Measurements from ENCODE around the gene PDZRN3. TPM values are rescaled to one million over a fixed set of nuclear protein-coding genes. Genes with fewer than 3 reads are reported as not detected.
A peak's percentile ranks its signal among the peaks of the same experiment; 100 is the strongest.

Gene PDZRN3
- polyA plus RNA-seq, 4 donors, result 2.2 to 21.4 (median 14.1) TPM

DNA sequence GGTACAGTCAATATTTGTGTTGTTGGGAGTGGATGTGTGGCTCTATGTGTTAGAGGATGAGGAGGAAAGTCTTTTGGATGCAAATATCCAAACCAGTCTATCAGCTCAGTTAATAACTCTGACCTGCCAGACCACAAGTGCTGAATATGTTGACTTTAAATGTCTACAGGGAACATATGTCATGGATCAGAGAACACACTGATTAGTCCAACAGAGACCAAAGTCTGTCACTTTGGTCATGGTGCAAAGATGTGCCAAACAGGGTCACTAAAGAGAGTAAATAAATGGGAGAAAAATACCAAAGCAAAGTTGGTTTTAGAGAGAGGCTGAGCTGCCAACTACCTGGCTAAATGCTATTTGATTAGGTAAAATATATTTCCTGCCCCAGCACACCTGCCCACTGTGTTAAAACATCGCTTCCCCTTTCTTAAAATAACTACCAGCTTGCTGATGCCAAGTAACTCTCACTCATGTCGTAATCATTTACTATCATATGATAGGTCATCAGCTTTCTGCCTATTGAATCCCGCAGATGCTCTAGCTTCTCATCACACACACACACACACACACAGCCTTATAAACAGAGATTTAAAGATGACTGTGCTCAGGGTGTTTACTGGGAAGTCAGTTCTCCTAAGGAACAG, 173.3 kb downstream of the PDZRN3 start:
- H3K27ac ChIP-seq (ENCODE audit: low read depth in 1 of 3, low read length in 2 of 3), result peak overlapping the region in 1 of 3 donors; percentile 39
- H3K9me3 ChIP-seq (ENCODE audit: control insufficient read depth in 2 of 2, insufficient read depth in 1 of 2, low read depth in 1 of 2, low read length in 1 of 2), result no peaks in the 10 kb centered on the region
- FAIRE-seq, result no peak
- DNase-seq, result peak; percentile 48 to 64
- H3K36me3 ChIP-seq (ENCODE audit: control insufficient read depth in 3 of 3, insufficient read depth in 2 of 3, low read depth in 1 of 3, low read length in 3 of 3), result peaks cover 0 to 3% (median 0%) of the 10 kb centered on the region in 3 donors
- H3K27me3 ChIP-seq (ENCODE audit: control insufficient read depth in 3 of 3, insufficient read depth in 3 of 3, low read length in 3 of 3), result no peaks in the 10 kb centered on the region
- peaks cover 0 to 32% (median 4%) of the 10 kb centered on the region in 3 donors for H3K4me1 ChIP-seq (ENCODE audit: control insufficient read depth in 3 of 3, insufficient read depth in 2 of 3, low read depth in 1 of 3, low read length in 2 of 3)
- H3K4me3 ChIP-seq (ENCODE audit: low read depth in 1 of 3, low read length in 3 of 3), result no peak overlapping the region
- WGBS, 3 donors, result 9 to 39% (median 14%) methylated on average over 3 of the region's 3 CpGs

- H3K4me3 ChIP-seq (ENCODE audit: low read depth in 1 of 3, low read length in 3 of 3), result no peak overlapping the region
- no peaks in the 10 kb centered on the region for H3K27me3 ChIP-seq (ENCODE audit: control insufficient read depth in 3 of 3, insufficient read depth in 3 of 3, low read length in 3 of 3)
- H3K9me3 ChIP-seq (ENCODE audit: control insufficient read depth in 2 of 2, insufficient read depth in 1 of 2, low read depth in 1 of 2, low read length in 1 of 2), result no peaks in the 10 kb centered on the region
- peaks cover 0 to 32% (median 4%) of the 10 kb centered on the region in 3 donors for H3K4me1 ChIP-seq (ENCODE audit: control insufficient read depth in 3 of 3, insufficient read depth in 2 of 3, low read depth in 1 of 3, low read length in 2 of 3)
- H3K36me3 ChIP-seq (ENCODE audit: control insufficient read depth in 3 of 3, insufficient read depth in 2 of 3, low read depth in 1 of 3, low read length in 3 of 3), result peaks cover 0 to 4% (median 0%) of the 10 kb centered on the region in 3 donors
- DNase-seq (no peak), FAIRE-seq (no peak)
- H3K27ac ChIP-seq (ENCODE audit: low read depth in 1 of 3, low read length in 2 of 3), result no peak overlapping the region
- 64 to 70% (median 68%) methylated on average over 4 of the region's 4 CpGs for whole genome bisulfite sequencing, 3 donors
These were observed 175.0 kb downstream of the PDZRN3 start for GRCh38 chr3:73449774-73450173.

GRCh38 chr3:73448761-73449301, 175.9 kb downstream of the PDZRN3 start:
- WGBS, 3 donors, result 25 to 56% (median 37%) methylated on average over 4 of the region's 4 CpGs
- no peaks in the 10 kb centered on the region for H3K9me3 ChIP-seq (ENCODE audit: control insufficient read depth in 2 of 2, insufficient read depth in 1 of 2, low read depth in 1 of 2, low read length in 1 of 2)
- DNase-seq, result peak; percentile 32 to 85
- H3K36me3 ChIP-seq (ENCODE audit: control insufficient read depth in 3 of 3, insufficient read depth in 2 of 3, low read depth in 1 of 3, low read length in 3 of 3), result peaks cover 0 to 5% (median 0%) of the 10 kb centered on the region in 3 donors
- no peaks in the 10 kb centered on the region for H3K27me3 ChIP-seq (ENCODE audit: control insufficient read depth in 3 of 3, insufficient read depth in 3 of 3, low read length in 3 of 3)
- H3K4me1 ChIP-seq (ENCODE audit: control insufficient read depth in 3 of 3, insufficient read depth in 2 of 3, low read depth in 1 of 3, low read length in 2 of 3), result peaks cover 0 to 32% (median 4%) of the 10 kb centered on the region in 3 donors
- no peak for FAIRE-seq
- H3K27ac ChIP-seq (ENCODE audit: low read depth in 1 of 3, low read length in 2 of 3), result peak overlapping the region in 2 of 3 donors; percentile 30 to 58
- H3K4me3 ChIP-seq (ENCODE audit: low read depth in 1 of 3, low read length in 3 of 3), result no peak overlapping the region

GRCh38 chr3:73448041-73448440, 176.7 kb downstream of the PDZRN3 start:
- WGBS, 3 donors, result 89% methylated on average over 2 of the region's 2 CpGs
- Histone ChIP-seq H3K4me3 (ENCODE audit: low read depth in 1 of 3, low read length in 3 of 3) (no peak overlapping the region), H3K27me3 (ENCODE audit: control insufficient read depth in 3 of 3, insufficient read depth in 3 of 3, low read length in 3 of 3) (no peaks in the 10 kb centered on the region), H3K36me3 (ENCODE audit: control insufficient read depth in 3 of 3, insufficient read depth in 2 of 3, low read depth in 1 of 3, low read length in 3 of 3) (peaks cover 0 to 5% (median 0%) of the 10 kb centered on the region in 3 donors), H3K9me3 (ENCODE audit: control insufficient read depth in 2 of 2, insufficient read depth in 1 of 2, low read depth in 1 of 2, low read length in 1 of 2) (no peaks in the 10 kb centered on the region), H3K27ac (ENCODE audit: low read depth in 1 of 3, low read length in 2 of 3) (no peak overlapping the region), H3K4me1 (ENCODE audit: control insufficient read depth in 3 of 3, insufficient read depth in 2 of 3, low read depth in 1 of 3, low read length in 2 of 3) (peaks cover 0 to 32% (median 4%) of the 10 kb centered on the region in 3 donors)
- no peak for FAIRE-seq
- DNase-seq, result no peak

DNA sequence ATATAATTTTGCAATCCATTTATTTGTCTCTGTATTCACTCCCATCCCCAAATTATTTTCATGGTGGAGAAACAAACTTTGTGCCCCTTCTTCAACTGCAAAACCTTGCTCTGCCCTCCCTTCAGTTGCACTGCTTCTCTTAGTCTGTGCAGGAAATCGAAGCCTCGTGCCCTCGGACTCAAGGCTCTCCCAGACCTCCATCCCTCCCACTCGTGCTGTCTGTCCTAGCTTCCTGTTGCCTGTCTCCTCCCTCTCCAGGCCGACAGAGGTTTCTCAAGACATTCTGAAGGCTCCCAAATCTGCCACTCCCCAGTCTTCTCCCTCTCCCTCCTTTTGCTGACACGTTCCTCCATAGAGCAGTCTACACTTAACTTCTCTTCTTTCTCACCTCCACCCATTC, 177.6 kb downstream of the PDZRN3 start:
- Histone ChIP-seq H3K9me3 (ENCODE audit: control insufficient read depth in 2 of 2, insufficient read depth in 1 of 2, low read depth in 1 of 2, low read length in 1 of 2) (no peaks in the 10 kb centered on the region), H3K4me1 (ENCODE audit: control insufficient read depth in 3 of 3, insufficient read depth in 2 of 3, low read depth in 1 of 3, low read length in 2 of 3) (peaks cover 0 to 31% (median 4%) of the 10 kb centered on the region in 3 donors), H3K27me3 (ENCODE audit: control insufficient read depth in 3 of 3, insufficient read depth in 3 of 3, low read length in 3 of 3) (no peaks in the 10 kb centered on the region), H3K36me3 (ENCODE audit: control insufficient read depth in 3 of 3, insufficient read depth in 2 of 3, low read depth in 1 of 3, low read length in 3 of 3) (peaks cover 0 to 5% (median 0%) of the 10 kb centered on the region in 3 donors), H3K4me3 (ENCODE audit: low read depth in 1 of 3, low read length in 3 of 3) (no peak overlapping the region), H3K27ac (ENCODE audit: low read depth in 1 of 3, low read length in 2 of 3) (no peak overlapping the region)
- no peak for FAIRE-seq
- 48 to 84% (median 68%) methylated on average over 6 of the region's 6 CpGs for WGBS, 3 donors
- DNase-seq, result no peak

GRCh38 chr3:73446467-73447110, 178.2 kb downstream of the PDZRN3 start:
- DNase-seq (no peak), FAIRE-seq (no peak)
- no peak overlapping the region for H3K4me3 ChIP-seq (ENCODE audit: low read depth in 1 of 3, low read length in 3 of 3)
- no peaks in the 10 kb centered on the region for H3K9me3 ChIP-seq (ENCODE audit: control insufficient read depth in 2 of 2, insufficient read depth in 1 of 2, low read depth in 1 of 2, low read length in 1 of 2)
- no peak overlapping the region for H3K27ac ChIP-seq (ENCODE audit: low read depth in 1 of 3, low read length in 2 of 3)
- H3K4me1 ChIP-seq (ENCODE audit: control insufficient read depth in 3 of 3, insufficient read depth in 2 of 3, low read depth in 1 of 3, low read length in 2 of 3), result peaks cover 0 to 26% (median 4%) of the 10 kb centered on the region in 3 donors
- H3K27me3 ChIP-seq (ENCODE audit: control insufficient read depth in 3 of 3, insufficient read depth in 3 of 3, low read length in 3 of 3), result no peaks in the 10 kb centered on the region
- WGBS, 3 donors, result 90 to 92% (median 91%) methylated on average over 10 of the region's 10 CpGs
- H3K36me3 ChIP-seq (ENCODE audit: control insufficient read depth in 3 of 3, insufficient read depth in 2 of 3, low read depth in 1 of 3, low read length in 3 of 3), result peaks cover 0 to 5% (median 0%) of the 10 kb centered on the region in 3 donors

DNA sequence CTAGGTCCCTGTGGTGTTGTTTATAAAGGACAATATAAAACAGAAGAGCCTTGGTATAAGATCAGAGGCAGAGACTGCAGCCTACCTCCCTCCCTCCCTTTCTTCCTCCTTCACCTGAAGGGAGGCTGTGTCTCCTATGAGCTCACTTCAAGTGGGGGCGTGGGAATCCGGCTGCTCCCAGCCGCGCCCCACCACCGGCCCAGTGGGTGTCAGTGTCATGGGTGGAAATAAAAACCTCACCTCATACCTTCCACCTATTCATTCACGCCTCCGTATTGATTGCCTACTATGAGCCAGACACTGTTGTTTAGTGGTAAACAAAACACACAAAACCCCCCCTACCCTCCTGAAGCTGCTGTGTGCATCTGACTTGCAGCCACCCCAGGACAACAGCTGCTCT, 181.9 kb downstream of the PDZRN3 start:
- no peaks in the 10 kb centered on the region for H3K9me3 ChIP-seq (ENCODE audit: control insufficient read depth in 2 of 2, insufficient read depth in 1 of 2, low read depth in 1 of 2, low read length in 1 of 2)
- no peak for DNase-seq
- no peak overlapping the region for H3K4me3 ChIP-seq (ENCODE audit: low read depth in 1 of 3, low read length in 3 of 3)
- 82 to 87% (median 86%) methylated on average over 7 of the region's 7 CpGs for WGBS, 3 donors
- H3K36me3 ChIP-seq (ENCODE audit: control insufficient read depth in 3 of 3, insufficient read depth in 2 of 3, low read depth in 1 of 3, low read length in 3 of 3), result peaks cover 0 to 15% (median 0%) of the 10 kb centered on the region in 3 donors
- no peaks in the 10 kb centered on the region for H3K27me3 ChIP-seq (ENCODE audit: control insufficient read depth in 3 of 3, insufficient read depth in 3 of 3, low read length in 3 of 3)
- no peak overlapping the region for H3K27ac ChIP-seq (ENCODE audit: low read depth in 1 of 3, low read length in 2 of 3)
- peaks cover 0 to 5% (median 0%) of the 10 kb centered on the region in 3 donors for H3K4me1 ChIP-seq (ENCODE audit: control insufficient read depth in 3 of 3, insufficient read depth in 2 of 3, low read depth in 1 of 3, low read length in 2 of 3)
- no peak for FAIRE-seq

GRCh38 chr3:73442152-73442551, 182.6 kb downstream of the PDZRN3 start:
- no peaks in the 10 kb centered on the region for H3K4me1 ChIP-seq (ENCODE audit: control insufficient read depth in 3 of 3, insufficient read depth in 2 of 3, low read depth in 1 of 3, low read length in 2 of 3)
- no peak for FAIRE-seq
- WGBS, 3 donors, result 89 to 93% (median 91%) methylated on average over 6 of the region's 6 CpGs
- no peaks in the 10 kb centered on the region for H3K27me3 ChIP-seq (ENCODE audit: control insufficient read depth in 3 of 3, insufficient read depth in 3 of 3, low read length in 3 of 3)
- H3K27ac ChIP-seq (ENCODE audit: low read depth in 1 of 3, low read length in 2 of 3), result no peak overlapping the region
- no peaks in the 10 kb centered on the region for H3K9me3 ChIP-seq (ENCODE audit: control insufficient read depth in 2 of 2, insufficient read depth in 1 of 2, low read depth in 1 of 2, low read length in 1 of 2)
- H3K4me3 ChIP-seq (ENCODE audit: low read depth in 1 of 3, low read length in 3 of 3), result no peak overlapping the region
- DNase-seq, result no peak
- peaks cover 0 to 14% (median 0%) of the 10 kb centered on the region in 3 donors for H3K36me3 ChIP-seq (ENCODE audit: control insufficient read depth in 3 of 3, insufficient read depth in 2 of 3, low read depth in 1 of 3, low read length in 3 of 3)

All from small intestine (tissue), 7 donors.